K562 (cell line): ENCODE data around the gene GABPB2. TPM values are rescaled to one million over a fixed set of nuclear protein-coding genes. Genes with fewer than 3 reads are reported as not detected.

ENCODE experiments used
- DPF2 ChIP-seq: fragments of 450-650 bp; IDR thresholded peaks from 2 replicates; pipeline ENCODE4 v1.6.1; 2016
- EGR1 ChIP-seq: fragments of 450-650 bp; conservative IDR thresholded peaks from 2 replicates; pipeline ENCODE4 v1.6.1; 2017; ENCODE audit warnings: mild to moderate bottlenecking
- GABPA ChIP-seq: fragments of 200-800 bp; sonication (Bioruptor generic); conservative IDR thresholded peaks from 2 replicates; pipeline ENCODE4 v1.6.1; 2016; ENCODE audit warnings: low read depth, missing genetic modification characterization, missing compliant biosample characterization
- JUN ChIP-seq, 2 experiments: sonication (generic) in 1 of 2; formaldehyde crosslinking in 1 of 2; IDR thresholded peaks; 2 replicates each; pipeline versions ENCODE4 v1.6.1 to v1.8.0; 2012 to 2022; ENCODE audit warnings: borderline replicate concordance in 2 of 2, mild to moderate bottlenecking in 2 of 2, improper control_type of control experiment in 1 of 2, low read depth in 1 of 2, low read length in 1 of 2, missing genetic modification reagents in 1 of 2
- KDM4B ChIP-seq, 2 experiments: fragments of 450-650 bp in 1 of 2; sonication (generic) in 1 of 2; IDR thresholded peaks; 2 replicates each; pipeline ENCODE4 v1.6.1; 2016 to 2017; ENCODE audit warnings: borderline replicate concordance in 2 of 2, antibody characterized with exemption in 1 of 2, low read depth in 1 of 2, mild to moderate bottlenecking in 1 of 2
- MAZ ChIP-seq, 2 experiments: fragments of 450-650 bp in 1 of 2; sonication (generic) in 1 of 2; formaldehyde crosslinking; IDR thresholded peaks in 1 of 2; conservative IDR thresholded peaks in 1 of 2; 2 replicates each; pipeline versions ENCODE4 v1.4.0 to v1.5.0; 2020; ENCODE audit warnings: mild to moderate bottlenecking in 1 of 2, missing genetic modification reagents in 1 of 2
- MIER1 ChIP-seq: fragments of 450-650 bp; IDR thresholded peaks from 2 replicates; pipeline ENCODE4 v1.6.1; 2016; ENCODE audit warnings: antibody characterized with exemption, mild to moderate bottlenecking, low read depth
- POLR2G ChIP-seq: fragments of 200-400 bp; formaldehyde crosslinking; IDR thresholded peaks from 2 replicates; pipeline ENCODE4 v1.6.1; 2017; ENCODE audit warnings: low read depth, mild to moderate bottlenecking, antibody characterized with exemption, low read length, moderate library complexity
- RAD51 ChIP-seq: fragments of 450-650 bp; IDR thresholded peaks from 2 replicates; pipeline ENCODE4 v1.7.1; 2016; ENCODE audit warnings: low read depth, mild to moderate bottlenecking, borderline replicate concordance
- RFX5 ChIP-seq: IDR thresholded peaks from 2 replicates; pipeline ENCODE4 v1.6.1; 2011; ENCODE audit warnings: low read depth, mild to moderate bottlenecking, improper control_type of control experiment, low read length
- SOX6 ChIP-seq: fragments of 450-650 bp; IDR thresholded peaks from 2 replicates; pipeline ENCODE4 v1.6.1; 2014; ENCODE audit warnings: mild to moderate bottlenecking
- SRF ChIP-seq, 2 experiments: fragments of 250-450, 450-650 bp in 1 of 2; sonication (Bioruptor Pico) in 1 of 2; sonication (generic) in 1 of 2; formaldehyde crosslinking; IDR thresholded peaks; 2 replicates each; pipeline versions ENCODE4 v1.5.0 to v1.5.1; 2020 to 2022; ENCODE audit warnings: mild to moderate bottlenecking in 1 of 2, missing genetic modification reagents in 1 of 2
- TCF7 ChIP-seq: sonication (generic); IDR thresholded peaks from 2 replicates; pipeline ENCODE4 v1.6.1; 2016; ENCODE audit warnings: antibody characterized with exemption, borderline replicate concordance
- TFE3 ChIP-seq: fragments of 450-650 bp; formaldehyde crosslinking; IDR thresholded peaks from 2 replicates; pipeline ENCODE4 v1.4.0; 2020; ENCODE audit warnings: mild to moderate bottlenecking, mixed read lengths
- ZFX ChIP-seq: sonication (generic); formaldehyde crosslinking; IDR thresholded peaks from 2 replicates; pipeline ENCODE4 v1.8.0; 2022; ENCODE audit warnings: mild to moderate bottlenecking, missing genetic modification reagents, moderate library complexity
- ZNF395 ChIP-seq: fragments of 200-800 bp; sonication (Bioruptor generic); IDR thresholded peaks from 2 replicates; pipeline ENCODE4 v1.6.1; 2017; ENCODE audit warnings: missing genetic modification characterization, missing compliant biosample characterization
- ZNF586 ChIP-seq: fragments of 450-650 bp; formaldehyde crosslinking; conservative IDR thresholded peaks from 2 replicates; pipeline ENCODE4 v1.4.0; 2020; ENCODE audit warnings: mild to moderate bottlenecking, moderate library complexity
- ZNF707 ChIP-seq: fragments of 250-450 bp; sonication (Bioruptor Pico); conservative IDR thresholded peaks from 2 replicates; pipeline ENCODE4 v1.8.0; 2022; ENCODE audit warnings: inconsistent platforms, mild to moderate bottlenecking, moderate library complexity
- polyA plus RNA-seq, 8 experiments: library from polyadenylated mRNA; depleted of rRNA in 4 of 8; stranded (reverse) in 5 of 8; unstranded in 3 of 8; fragments of >200 nt; fragmentation: Nextera tagmentation in 2 of 8; fragmentation: Illumina TruSeq in 1 of 8; extraction: Ambion mirVana in 2 of 8; extraction: Trizol in 1 of 8; gene quantifications; 2 replicates each; pipeline versions ENCODE4 v1.2.1 to v1.2.3, GENCODE V29; 2011 to 2014; ENCODE audit warnings: inconsistent platforms in 1 of 8, missing spikeins in 1 of 8
- total RNA-seq, 7 experiments: library from RNA; depleted of rRNA in 6 of 7; stranded (reverse); fragments of >200 nt in 6 of 7; fragmentation: Illumina TruSeq in 2 of 7; extraction: Trizol in 2 of 7; gene quantifications; 2 replicates each; pipeline versions ENCODE4 v1.2.1 to v1.2.3, GENCODE V29; 2011 to 2021; ENCODE audit warnings: low replicate concordance in 1 of 7
- TF ChIP-seq, protein P1 (sequence below): sonication (generic); formaldehyde crosslinking; IDR thresholded peaks from 2 replicates; pipeline ENCODE4 v1.8.1; 2023; ENCODE audit warnings: mild to moderate bottlenecking, missing genetic modification reagents
- TF ChIP-seq, protein P2 (sequence below): fragments of 200-800 bp; sonication (Bioruptor generic); IDR thresholded peaks from 2 replicates; pipeline ENCODE4 v1.6.1; 2017; ENCODE audit warnings: missing genetic modification characterization, missing compliant biosample characterization
- TF ChIP-seq, protein P3 (sequence below): sonication (generic); formaldehyde crosslinking; IDR thresholded peaks from 2 replicates; pipeline ENCODE4 v1.9.0; 2022; ENCODE audit warnings: mild to moderate bottlenecking, missing genetic modification reagents

Gene GABPB2
- total and polyA plus RNA-seq, 9 of the 15 experiments (the other 6 are each of a cell fraction or from before 2014, with no cell fraction given), result 2.2 to 13.3 (median 6.1) TPM

DNA sequence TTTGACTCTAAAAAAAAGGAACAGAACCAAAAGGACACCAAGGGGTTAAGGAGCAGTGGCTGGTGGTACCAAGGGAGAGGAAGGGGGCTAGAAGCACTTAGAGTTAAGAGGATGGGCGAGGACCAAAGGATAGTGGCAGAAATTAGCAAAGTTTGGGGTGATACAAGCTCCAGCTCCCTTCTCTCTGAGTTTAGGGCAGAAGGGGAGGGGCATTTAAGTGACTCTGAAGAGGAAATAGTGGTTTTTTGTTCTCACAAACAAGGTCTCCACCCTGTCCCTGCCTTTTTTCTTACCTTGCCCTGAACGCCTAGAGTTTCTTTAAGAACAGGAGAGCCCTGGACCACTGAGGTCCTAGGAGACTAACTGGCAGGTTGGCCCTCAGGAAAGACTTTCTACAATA lies 14.4 kb upstream of the GABPB2 start (continued):
- no peak for TF ChIP-seq TCF7
- TF ChIP-seq MAZ (CRISPR knock-in tag; conservative IDR thresholded peaks at IDR 0.05 in 1 of 2, IDR thresholded peaks at IDR 0.05 in 1 of 2), result peak in 1 of 2 experiments; percentile 53; a peak in 1 of 4 replicates
- TF ChIP-seq JUN (IDR thresholded peaks at IDR 0.05; ENCODE audit: borderline replicate concordance, low read depth, low read length), result no peak
- TF ChIP-seq JUN (CRISPR knock-in tag; IDR thresholded peaks at IDR 0.05; ENCODE audit: borderline replicate concordance), result no peak
- TF ChIP-seq POLR2G, result peak; percentile 29; the same call in 1 of the 2 replicates
- TF ChIP-seq ZNF707 (CRISPR knock-in tag), result no peak
- TF ChIP-seq MIER1, result no peak
- TF ChIP-seq GABPA (tag), result no peak
- TF ChIP-seq SOX6, result no peak
- TF ChIP-seq RAD51, result no peak
- no peak for TF ChIP-seq ZFX
- TF ChIP-seq DPF2, result no peak; the same call in 1 of the 2 replicates
- TF ChIP-seq SRF (CRISPR knock-in tag; IDR thresholded peaks at IDR 0.05), result 0 out of 4 replicates have a peak, but pooled peaks of 1 of the 2 experiments have one; percentile 20
- TF ChIP-seq ZNF395, result no peak
- no peak for TF ChIP-seq TFE3 (CRISPR knock-in tag)
- TF ChIP-seq RFX5, result no peak
- TF ChIP-seq, protein P1, sequence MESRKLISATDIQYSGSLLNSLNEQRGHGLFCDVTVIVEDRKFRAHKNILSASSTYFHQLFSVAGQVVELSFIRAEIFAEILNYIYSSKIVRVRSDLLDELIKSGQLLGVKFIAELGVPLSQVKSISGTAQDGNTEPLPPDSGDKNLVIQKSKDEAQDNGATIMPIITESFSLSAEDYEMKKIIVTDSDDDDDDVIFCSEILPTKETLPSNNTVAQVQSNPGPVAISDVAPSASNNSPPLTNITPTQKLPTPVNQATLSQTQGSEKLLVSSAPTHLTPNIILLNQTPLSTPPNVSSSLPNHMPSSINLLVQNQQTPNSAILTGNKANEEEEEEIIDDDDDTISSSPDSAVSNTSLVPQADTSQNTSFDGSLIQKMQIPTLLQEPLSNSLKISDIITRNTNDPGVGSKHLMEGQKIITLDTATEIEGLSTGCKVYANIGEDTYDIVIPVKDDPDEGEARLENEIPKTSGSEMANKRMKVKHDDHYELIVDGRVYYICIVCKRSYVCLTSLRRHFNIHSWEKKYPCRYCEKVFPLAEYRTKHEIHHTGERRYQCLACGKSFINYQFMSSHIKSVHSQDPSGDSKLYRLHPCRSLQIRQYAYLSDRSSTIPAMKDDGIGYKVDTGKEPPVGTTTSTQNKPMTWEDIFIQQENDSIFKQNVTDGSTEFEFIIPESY (CRISPR knock-in tag), result no peak
- TF ChIP-seq, protein P2, sequence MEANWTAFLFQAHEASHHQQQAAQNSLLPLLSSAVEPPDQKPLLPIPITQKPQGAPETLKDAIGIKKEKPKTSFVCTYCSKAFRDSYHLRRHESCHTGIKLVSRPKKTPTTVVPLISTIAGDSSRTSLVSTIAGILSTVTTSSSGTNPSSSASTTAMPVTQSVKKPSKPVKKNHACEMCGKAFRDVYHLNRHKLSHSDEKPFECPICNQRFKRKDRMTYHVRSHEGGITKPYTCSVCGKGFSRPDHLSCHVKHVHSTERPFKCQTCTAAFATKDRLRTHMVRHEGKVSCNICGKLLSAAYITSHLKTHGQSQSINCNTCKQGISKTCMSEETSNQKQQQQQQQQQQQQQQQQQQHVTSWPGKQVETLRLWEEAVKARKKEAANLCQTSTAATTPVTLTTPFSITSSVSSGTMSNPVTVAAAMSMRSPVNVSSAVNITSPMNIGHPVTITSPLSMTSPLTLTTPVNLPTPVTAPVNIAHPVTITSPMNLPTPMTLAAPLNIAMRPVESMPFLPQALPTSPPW (CRISPR knock-in tag), result no peak
- TF ChIP-seq ZNF586 (CRISPR knock-in tag), result no peak
- no peak for TF ChIP-seq KDM4B (IDR thresholded peaks at IDR 0.05; ENCODE audit: borderline replicate concordance in 2 of 2, low read depth in 1 of 2)
- TF ChIP-seq, protein P3, sequence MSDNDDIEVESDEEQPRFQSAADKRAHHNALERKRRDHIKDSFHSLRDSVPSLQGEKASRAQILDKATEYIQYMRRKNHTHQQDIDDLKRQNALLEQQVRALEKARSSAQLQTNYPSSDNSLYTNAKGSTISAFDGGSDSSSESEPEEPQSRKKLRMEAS (CRISPR knock-in tag), result no peak
- no peak for TF ChIP-seq EGR1
